A549 (cell line): Measurements from ENCODE around the gene MAP3K7CL. TPM values are rescaled to one million over a fixed set of nuclear protein-coding genes. Genes with fewer than 3 reads are reported as not detected.

ENCODE experiments used
- ATAC-seq, 2 experiments: fragments of 200-7000 bp in 1 of 2; fragments of >200 bp in 1 of 2; cut with Nextera tagmentation in 1 of 2; cut with Tn5 transposase in 1 of 2; 3 replicates each; pipeline versions ENCODE4 v1.8.0 to v1.9.1; 2018 to 2020; ENCODE audit warnings: mild to moderate bottlenecking in 1 of 2, moderate library complexity in 1 of 2
- CTCF ChIA-PET: fragments of 300-600 bp; sonication (Branson Sonifier 250); formaldehyde crosslinking; extraction: SDS; loops from one replicate; lab custom pipeline; 2021; ENCODE audit warnings: antibody characterized with exemption, inconsistent platforms; lab: Yijun Ruan, JAX
- POLR2A ChIA-PET: fragments of 350-600 bp; formaldehyde crosslinking; extraction: SDS; loops from one replicate; lab custom pipeline; 2021; ENCODE audit warnings: antibody characterized with exemption, inconsistent platforms; lab: Yijun Ruan, JAX
- DNase-seq, 2 experiments: peaks; one replicate each; pipeline versions ENCODE4 v3.0.0 to v3.0.0-alpha.2; 2011 to 2016; ENCODE audit warnings: low read depth in 1 of 2, low spot score in 1 of 2
- FAIRE-seq: peaks from 2 replicates; lab custom pipeline; 2011; peaks lifted over from hg19 to GRCh38; lab: Jason Lieb, UNC
- H3K27ac ChIP-seq, 2 experiments: fragments of >200 bp; sonication (Bioruptor Twin); formaldehyde crosslinking; 3 replicates each; pipeline ENCODE4 v1.5.1; 2016 to 2017
- H3K4me1 ChIP-seq: fragments of >200 bp; sonication (Bioruptor Twin); formaldehyde crosslinking; 3 replicates; pipeline ENCODE4 v1.6.1; 2016
- H3K4me2 ChIP-seq: fragments of >200 bp; sonication (Bioruptor Twin); formaldehyde crosslinking; 3 replicates; pipeline ENCODE4 v1.6.1; 2016
- H3K4me3 ChIP-seq: fragments of >200 bp; sonication (Bioruptor Twin); formaldehyde crosslinking; 3 replicates; pipeline ENCODE4 v1.5.1; 2016
- H3K9me3 ChIP-seq: fragments of >200 bp; sonication (Bioruptor Twin); formaldehyde crosslinking; 3 replicates; pipeline ENCODE4 v1.6.1; 2016
- BHLHE40 ChIP-seq: IDR thresholded peaks from 2 replicates; pipeline ENCODE4 v1.6.1; 2012; ENCODE audit warnings: low read depth, low read length, inconsistent platforms
- CHD4 ChIP-seq: fragments of 200-600 bp; sonication (generic); IDR thresholded peaks from 2 replicates; pipeline ENCODE4 v1.6.1; 2016; ENCODE audit warnings: antibody characterized with exemption, mild to moderate bottlenecking, borderline replicate concordance
- FOSL2 ChIP-seq, 2 experiments: fragments of 450-650 bp in 1 of 2; fragments of >200 bp in 1 of 2; sonication (Bioruptor Twin) in 1 of 2; formaldehyde crosslinking; IDR thresholded peaks; 2 replicates each; pipeline versions ENCODE4 v1.5.0 to v1.6.1; 2016 to 2020; ENCODE audit warnings: mild to moderate bottlenecking in 1 of 2, moderate library complexity in 1 of 2
- GATA3 ChIP-seq: IDR thresholded peaks from 2 replicates; pipeline ENCODE4 v1.6.1; 2012; ENCODE audit warnings: borderline replicate concordance
- HOXB13 ChIP-seq: fragments of 250-450 bp; sonication (Bioruptor Pico); IDR thresholded peaks from 2 replicates; pipeline ENCODE4 v1.5.0; 2020; ENCODE audit warnings: low read depth, mild to moderate bottlenecking, moderate library complexity
- JUN ChIP-seq, 2 experiments: fragments of >200 bp; sonication (Bioruptor Twin); formaldehyde crosslinking; IDR thresholded peaks; 2 replicates in 1 of 2; 3 replicates in 1 of 2; pipeline ENCODE4 v1.6.1; 2016 to 2017
- KDM1A ChIP-seq: fragments of 200-600 bp; sonication (generic); IDR thresholded peaks from 2 replicates; pipeline ENCODE4 v1.6.1; 2016; ENCODE audit warnings: low read depth, mild to moderate bottlenecking
- KDM5A ChIP-seq: fragments of 200-600 bp; sonication (generic); IDR thresholded peaks from 2 replicates; pipeline ENCODE4 v1.6.1; 2016; ENCODE audit warnings: antibody characterized with exemption, mild to moderate bottlenecking
- MAFK ChIP-seq: fragments of 450-650 bp; IDR thresholded peaks from 2 replicates; pipeline ENCODE4 v1.6.1; 2014; ENCODE audit not compliant: partially characterized antibody
- NPAS2 ChIP-seq: fragments of 250-450 bp; sonication (Bioruptor Pico); IDR thresholded peaks from 2 replicates; pipeline ENCODE4 v1.8.0; 2022; ENCODE audit warnings: mild to moderate bottlenecking, moderate library complexity, borderline replicate concordance
- PHF8 ChIP-seq: fragments of 200-600 bp; sonication (generic); IDR thresholded peaks from 2 replicates; pipeline ENCODE4 v1.6.1; 2016; ENCODE audit warnings: low read depth, mild to moderate bottlenecking, antibody characterized with exemption, moderate library complexity, borderline replicate concordance
- RARB ChIP-seq: fragments of 250-450 bp; sonication (Bioruptor Pico); IDR thresholded peaks from 2 replicates; pipeline ENCODE4 v1.8.0; 2021; ENCODE audit warnings: mild to moderate bottlenecking, moderate library complexity
- RFX5 ChIP-seq: fragments of 450-650 bp; IDR thresholded peaks from 2 replicates; pipeline ENCODE4 v1.7.1; 2014; ENCODE audit warnings: antibody characterized with exemption, mild to moderate bottlenecking, moderate library complexity
- RNF2 ChIP-seq: fragments of 200-600 bp; sonication (generic); IDR thresholded peaks from 2 replicates; pipeline ENCODE4 v1.6.1; 2016; ENCODE audit warnings: low read depth, mild to moderate bottlenecking, antibody characterized with exemption, moderate library complexity, borderline replicate concordance
- SREBF2 ChIP-seq: fragments of 450-650 bp; IDR thresholded peaks from 2 replicates; pipeline ENCODE4 v1.6.1; 2014; ENCODE audit warnings: mild to moderate bottlenecking, moderate library complexity
- ZNF302 ChIP-seq: fragments of 250-450 bp; sonication (Bioruptor Pico); IDR thresholded peaks from 2 replicates; pipeline ENCODE4 v1.9.0; 2021; ENCODE audit warnings: inconsistent platforms, mild to moderate bottlenecking, moderate library complexity
- WGBS: methylation state at CpG from one replicate; pipeline ENCODE4 v1.1.6; 2017; ENCODE audit errors: missing lambda C conversion rate; 5-methylcytosine and 5-hydroxymethylcytosine counted together
- polyA plus RNA-seq, 4 experiments: library from polyadenylated mRNA; depleted of rRNA in 3 of 4; stranded (reverse); fragments of >200 nt; fragmentation: RNase III in 1 of 4; extraction: RNeasy Plus Mini Kit Qiagen cat#74134 plus additional on column Dnase treatment in 1 of 4; gene quantifications; 2 replicates in 3 of 4; 3 replicates in 1 of 4; pipeline ENCODE4 v1.2.3, GENCODE V29; 2011 to 2017
- TF ChIP-seq, protein P1 (sequence below): fragments of 250-450 bp; sonication (Bioruptor Pico); IDR thresholded peaks from 2 replicates; pipeline ENCODE4 v1.5.0; 2020; ENCODE audit warnings: low read depth, mild to moderate bottlenecking, moderate library complexity
- TF ChIP-seq, protein P2 (sequence below): fragments of >200 bp; sonication (Bioruptor Twin); formaldehyde crosslinking; IDR thresholded peaks from 3 replicates; pipeline ENCODE4 v1.5.1; 2016
- TF ChIP-seq, protein P3 (sequence below): fragments of >200 bp; sonication (Bioruptor Twin); formaldehyde crosslinking; IDR thresholded peaks from 2 replicates; pipeline ENCODE4 v1.6.1; 2016
- TF ChIP-seq, protein P4 (sequence below): fragments of 250-450 bp; sonication (Bioruptor Pico); IDR thresholded peaks from 2 replicates; pipeline ENCODE4 v1.5.0; 2021; ENCODE audit warnings: mild to moderate bottlenecking, moderate library complexity, borderline replicate concordance

Gene MAP3K7CL
- polyA plus RNA-seq, 2 of the 4 experiments (the other 2 are of a cell fraction) = 2.9 to 5.7 TPM

DNA sequence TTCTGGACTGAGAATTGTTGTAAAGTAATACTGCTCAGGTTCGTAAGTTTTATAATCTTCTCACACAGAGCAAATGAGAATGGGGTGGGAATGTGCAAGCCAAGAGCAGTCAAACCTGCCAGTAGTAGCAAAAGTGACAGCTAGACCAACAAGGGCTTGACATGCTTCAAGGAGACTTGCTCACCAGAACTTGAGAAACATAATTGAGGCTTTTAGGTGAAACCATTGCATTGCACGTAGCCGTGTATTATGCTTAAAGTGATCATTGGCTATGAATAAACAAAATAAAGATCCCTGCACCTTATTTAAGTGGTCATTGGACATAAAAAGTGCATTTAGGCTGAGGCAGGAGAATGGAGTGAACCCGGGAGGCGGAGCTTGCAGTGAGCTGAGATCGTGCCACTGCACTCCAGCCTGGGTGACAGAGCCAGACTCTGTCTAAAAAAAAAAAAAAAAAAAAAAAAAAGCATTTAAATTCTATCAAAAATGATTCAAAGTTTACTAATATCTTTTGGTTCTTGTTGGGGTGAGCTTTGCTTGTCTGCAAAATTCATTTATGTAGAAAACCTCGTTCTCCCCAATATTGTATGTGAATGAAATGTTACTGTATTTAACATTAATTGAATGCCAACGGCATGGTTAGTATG, 45.2 kb upstream of the MAP3K7CL start:
- FAIRE-seq = no peak

DNA sequence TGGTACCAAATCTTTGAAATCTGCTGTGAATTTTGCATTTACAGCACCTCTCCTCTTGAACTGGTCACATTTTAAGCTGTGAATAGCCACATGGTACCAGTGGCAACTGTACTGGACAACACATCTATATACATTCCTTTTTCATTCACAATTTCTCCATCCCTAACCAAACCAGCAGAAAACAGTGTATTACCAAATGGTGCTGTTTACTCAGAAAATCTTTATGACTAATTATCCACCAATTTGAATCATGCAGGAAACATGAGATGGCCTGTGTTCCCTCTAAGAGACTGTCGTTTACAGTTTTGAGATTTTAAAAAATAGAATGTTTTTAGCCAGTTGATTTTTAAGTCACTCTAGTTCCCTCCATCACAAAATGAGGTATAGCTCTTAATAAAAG, 39.4 kb upstream of the MAP3K7CL start:
- ChIA-PET POLR2A (no interaction called here), CTCF (interaction anchor here (0.7 to 2.6 kb wide), 5 partner anchors 44 to 366 kb away, joined by 3 to 9 read pairs (median 3); no protein-coding TSS in a partner anchor)
- FAIRE-seq = no peak
- Histone ChIP-seq H3K4me2 (peak overlapping the region; percentile 50), H3K9me3 (no peaks in the 10 kb centered on the region), H3K27ac (no peak overlapping the region), H3K4me3 (no peak overlapping the region), H3K4me1 (peaks cover 12% of the 10 kb centered on the region)
- 9% methylated on average over 1 of the region's 1 CpG for WGBS
- DNase-seq = peak in 1 of 2 experiments; percentile 7
- TF ChIP-seq BHLHE40 (no peak), MAFK (no peak), KDM5A (no peak), FOSL2 (IDR thresholded peaks at IDR 0.05) (no peak), FOSL2 (CRISPR knock-in tag; IDR thresholded peaks at IDR 0.05) (peak; percentile 45), RNF2 (no peak)
- TF ChIP-seq, protein P1, sequence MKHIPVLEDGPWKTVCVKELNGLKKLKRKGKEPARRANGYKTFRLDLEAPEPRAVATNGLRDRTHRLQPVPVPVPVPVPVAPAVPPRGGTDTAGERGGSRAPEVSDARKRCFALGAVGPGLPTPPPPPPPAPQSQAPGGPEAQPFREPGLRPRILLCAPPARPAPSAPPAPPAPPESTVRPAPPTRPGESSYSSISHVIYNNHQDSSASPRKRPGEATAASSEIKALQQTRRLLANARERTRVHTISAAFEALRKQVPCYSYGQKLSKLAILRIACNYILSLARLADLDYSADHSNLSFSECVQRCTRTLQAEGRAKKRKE (CRISPR knock-in tag) = no peak
- ATAC-seq = peak in 1 of 2 experiments; percentile 51; a peak in 2 of 6 replicates

More for the DNA sequence above, 45.2 kb upstream of the MAP3K7CL start:
- no peak overlapping the region for H3K27ac ChIP-seq
- CTCF ChIA-PET = interaction anchor here (0.7 to 1.4 kb wide), 2 partner anchors 9 to 288 kb away, joined by 3 read pairs; no protein-coding TSS in a partner anchor
- no peaks in the 10 kb centered on the region for H3K9me3 ChIP-seq
- no peak for TF ChIP-seq SREBF2
- TF ChIP-seq, protein P2, sequence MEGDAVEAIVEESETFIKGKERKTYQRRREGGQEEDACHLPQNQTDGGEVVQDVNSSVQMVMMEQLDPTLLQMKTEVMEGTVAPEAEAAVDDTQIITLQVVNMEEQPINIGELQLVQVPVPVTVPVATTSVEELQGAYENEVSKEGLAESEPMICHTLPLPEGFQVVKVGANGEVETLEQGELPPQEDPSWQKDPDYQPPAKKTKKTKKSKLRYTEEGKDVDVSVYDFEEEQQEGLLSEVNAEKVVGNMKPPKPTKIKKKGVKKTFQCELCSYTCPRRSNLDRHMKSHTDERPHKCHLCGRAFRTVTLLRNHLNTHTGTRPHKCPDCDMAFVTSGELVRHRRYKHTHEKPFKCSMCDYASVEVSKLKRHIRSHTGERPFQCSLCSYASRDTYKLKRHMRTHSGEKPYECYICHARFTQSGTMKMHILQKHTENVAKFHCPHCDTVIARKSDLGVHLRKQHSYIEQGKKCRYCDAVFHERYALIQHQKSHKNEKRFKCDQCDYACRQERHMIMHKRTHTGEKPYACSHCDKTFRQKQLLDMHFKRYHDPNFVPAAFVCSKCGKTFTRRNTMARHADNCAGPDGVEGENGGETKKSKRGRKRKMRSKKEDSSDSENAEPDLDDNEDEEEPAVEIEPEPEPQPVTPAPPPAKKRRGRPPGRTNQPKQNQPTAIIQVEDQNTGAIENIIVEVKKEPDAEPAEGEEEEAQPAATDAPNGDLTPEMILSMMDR = no peak
- no peak for TF ChIP-seq KDM5A
- TF ChIP-seq, protein P1 (CRISPR knock-in tag) = no peak
- TF ChIP-seq CHD4 = no peak
- no peak for TF ChIP-seq HOXB13 (CRISPR knock-in tag)
- TF ChIP-seq, all 56 proteins: peak for 0
- no peaks in the 10 kb centered on the region; the same call in 2 of the 3 replicates for H3K4me1 ChIP-seq
- no peak overlapping the region for H3K4me2 ChIP-seq
- DNase-seq (no peak), ATAC-seq (no peak)
- POLR2A ChIA-PET = no interaction called here
- 88% methylated on average over 8 of the region's 8 CpGs for WGBS
- no peak overlapping the region for H3K4me3 ChIP-seq

DNA sequence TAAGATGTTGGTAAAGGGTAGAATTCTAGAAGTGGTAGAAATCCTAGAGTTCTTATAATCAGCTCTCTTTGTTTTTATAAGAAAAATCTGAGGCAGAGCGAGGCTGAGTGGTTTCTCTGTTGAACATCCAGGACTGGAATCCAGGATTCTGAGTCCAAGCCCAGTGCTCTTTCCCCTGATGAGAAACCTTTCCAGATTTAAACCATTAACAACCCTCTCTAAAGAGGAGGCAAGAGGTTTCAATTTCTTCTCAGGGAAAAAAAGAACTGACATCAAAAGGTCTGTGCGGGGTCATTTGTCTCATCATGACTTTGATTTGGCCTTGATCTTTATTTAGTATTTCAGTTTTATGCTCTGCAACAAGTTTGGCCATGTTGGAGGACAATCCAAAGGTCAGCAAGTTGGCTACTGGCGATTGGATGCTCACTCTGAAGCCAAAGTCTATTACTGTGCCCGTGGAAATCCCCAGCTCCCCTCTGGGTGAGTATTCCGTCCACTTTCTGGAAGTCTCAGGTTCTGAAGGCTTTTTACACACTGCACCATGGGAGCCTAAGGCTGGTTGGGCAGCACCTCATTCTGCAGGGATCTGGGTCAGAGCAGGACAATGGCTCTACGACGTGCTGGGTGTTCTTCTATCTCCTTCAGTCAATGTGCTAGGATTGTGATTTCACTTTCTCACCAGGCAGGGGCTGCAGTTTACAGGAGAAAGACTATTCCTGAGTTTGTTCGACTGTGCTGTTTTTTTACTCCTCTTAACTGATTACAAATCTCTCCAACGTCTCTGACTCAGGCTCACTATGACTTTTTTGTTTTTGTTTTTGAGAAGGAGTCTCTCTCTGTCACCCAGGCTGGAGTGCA, 38.1 kb upstream of the MAP3K7CL start:
- peaks cover 12% of the 10 kb centered on the region for H3K4me1 ChIP-seq
- DNase-seq (no peak), ATAC-seq (no peak), FAIRE-seq (no peak)
- H3K27ac ChIP-seq = no peak overlapping the region
- H3K4me2 ChIP-seq = no peak overlapping the region
- no peak overlapping the region for H3K4me3 ChIP-seq
- H3K9me3 ChIP-seq = no peaks in the 10 kb centered on the region
- TF ChIP-seq GATA3 (no peak), BHLHE40 (no peak), KDM1A (no peak), RFX5 (no peak), ZNF302 (CRISPR knock-in tag) (no peak), NPAS2 (CRISPR knock-in tag) (no peak), CHD4 (no peak), RARB (CRISPR knock-in tag) (no peak), PHF8 (no peak), JUN (IDR thresholded peaks at IDR 0.05) (no peak)
- TF ChIP-seq, protein P3, sequence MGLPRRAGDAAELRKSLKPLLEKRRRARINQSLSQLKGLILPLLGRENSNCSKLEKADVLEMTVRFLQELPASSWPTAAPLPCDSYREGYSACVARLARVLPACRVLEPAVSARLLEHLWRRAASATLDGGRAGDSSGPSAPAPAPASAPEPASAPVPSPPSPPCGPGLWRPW = no peak
- TF ChIP-seq, protein P2 = no peak
- TF ChIP-seq, protein P4, sequence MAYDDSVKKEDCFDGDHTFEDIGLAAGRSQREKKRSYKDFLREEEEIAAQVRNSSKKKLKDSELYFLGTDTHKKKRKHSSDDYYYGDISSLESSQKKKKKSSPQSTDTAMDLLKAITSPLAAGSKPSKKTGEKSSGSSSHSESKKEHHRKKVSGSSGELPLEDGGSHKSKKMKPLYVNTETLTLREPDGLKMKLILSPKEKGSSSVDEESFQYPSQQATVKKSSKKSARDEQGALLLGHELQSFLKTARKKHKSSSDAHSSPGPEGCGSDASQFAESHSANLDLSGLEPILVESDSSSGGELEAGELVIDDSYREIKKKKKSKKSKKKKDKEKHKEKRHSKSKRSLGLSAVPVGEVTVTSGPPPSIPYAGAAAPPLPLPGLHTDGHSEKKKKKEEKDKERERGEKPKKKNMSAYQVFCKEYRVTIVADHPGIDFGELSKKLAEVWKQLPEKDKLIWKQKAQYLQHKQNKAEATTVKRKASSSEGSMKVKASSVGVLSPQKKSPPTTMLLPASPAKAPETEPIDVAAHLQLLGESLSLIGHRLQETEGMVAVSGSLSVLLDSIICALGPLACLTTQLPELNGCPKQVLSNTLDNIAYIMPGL (CRISPR knock-in tag) = no peak
- ChIA-PET CTCF (interaction anchor here (0.6 to 2.6 kb wide), 7 partner anchors 16 to 281 kb away, joined by 3 to 9 read pairs (median 4); no protein-coding TSS in a partner anchor), POLR2A (no interaction called here)
- WGBS = 64% methylated on average over 9 of the region's 9 CpGs
